ENCODE data around the gene ANKHD1.

The ANKHD1 gene

GRCh38 chr5:140554454-140554853, 152.8 kb downstream of the ANKHD1 start (continued):
- no peak for TF ChIP-seq ZNF398 (tag by site-specific recombination; IDR thresholded peaks at IDR 0.05)

- Histone ChIP-seq H3K4me3 (ENCODE audit: low read depth, low read length) (peak overlapping the region; percentile 90), H3K36me3 (ENCODE audit: control insufficient read depth in 2 of 2, insufficient read depth in 1 of 2, low read length in 2 of 2) (peaks cover 0 to 58% of the 10 kb centered on the region in 2 experiments; a peak in 2 of 3 replicates), H3K27ac (ENCODE audit: extremely low read depth, low read depth, low read length) (no peak overlapping the region), H3K9me3 (ENCODE audit: control insufficient read depth, insufficient read depth, low read depth, low read length) (no peaks in the 10 kb centered on the region), H3K4me1 (ENCODE audit: control insufficient read depth, insufficient read depth, low read length) (0 out of 2 replicates have a peak, but pooled peaks cover 4% of the 10 kb centered on the region)
- ChIA-PET POLR2A (interaction anchor here (1.1 to 1.2 kb wide), 2 partner anchors 8 to 155 kb away, joined by 3 to 4 read pairs; partner anchors contain the start of gene APBB3), CTCF (interaction anchor here (0.8 to 2.9 kb wide), 2 partner anchors 80 to 182 kb away, joined by 5 to 11 read pairs; no protein-coding TSS in a partner anchor)
- TF ChIP-seq ATF2 (tag by site-specific recombination; IDR thresholded peaks at IDR 0.05; ENCODE audit: low read depth) (no peak), PRDM6 (tag by site-specific recombination; IDR thresholded peaks at IDR 0.05) (no peak), CTCF (tag by site-specific recombination; IDR thresholded peaks at IDR 0.05) (no peak), ZNF223 (tag by site-specific recombination; IDR thresholded peaks at IDR 0.05) (no peak), ZNF433 (tag by site-specific recombination; IDR thresholded peaks at IDR 0.05; ENCODE audit: low read depth) (no peak), ZNF354C (tag by site-specific recombination; IDR thresholded peaks at IDR 0.05; ENCODE audit: borderline replicate concordance, low read depth) (no peak)
Observed at GRCh38 chr5:140555747-140556312, 154.2 kb downstream of the ANKHD1 start.

GRCh38 chr5:140556438-140556837, 154.8 kb downstream of the ANKHD1 start:
- CTCF ChIA-PET: interaction anchor here (2.9 kb wide), 1 partner anchor 79 kb away, joined by 11 read pairs; no protein-coding TSS in a partner anchor

More at GRCh38 chr5:140556438-140556837, 154.8 kb downstream of the ANKHD1 start:
- 0 out of 2 replicates have a peak, but pooled peaks cover 4% of the 10 kb centered on the region for H3K4me1 ChIP-seq (ENCODE audit: control insufficient read depth, insufficient read depth, low read length)
- TF ChIP-seq SP3 (tag by site-specific recombination; IDR thresholded peaks at IDR 0.05): no peak
- TF ChIP-seq ZNF221 (tag by site-specific recombination; IDR thresholded peaks at IDR 0.05; ENCODE audit: borderline replicate concordance): no peak
- TF ChIP-seq ZNF302 (tag by site-specific recombination; IDR thresholded peaks at IDR 0.05; ENCODE audit: low read depth): no peak
- 0 out of 2 replicates have a peak, but pooled peaks have one; percentile 23 for TF ChIP-seq ZNF391 (tag by site-specific recombination; IDR thresholded peaks at IDR 0.05; ENCODE audit: borderline replicate concordance, low read depth)
- TF ChIP-seq ZNF366 (tag by site-specific recombination; conservative IDR thresholded peaks at IDR 0.05): no peak
- no peak for TF ChIP-seq ZNF324 (tag by site-specific recombination; IDR thresholded peaks at IDR 0.05)
- TF ChIP-seq ELK4 (IDR thresholded peaks at IDR 0.05; ENCODE audit: borderline replicate concordance, low read depth, low read length): no peak
- TF ChIP-seq ATF2 (tag by site-specific recombination; IDR thresholded peaks at IDR 0.05; ENCODE audit: low read depth): 0 out of 2 replicates have a peak, but pooled peaks have one; percentile 38
- H3K4me3 ChIP-seq (ENCODE audit: low read depth, low read length): peak overlapping the region; percentile 90
- POLR2A ChIA-PET: interaction anchor here (1.1 to 2.2 kb wide), 8 partner anchors 9 to 155 kb away, joined by 3 to 19 read pairs (median 8); partner anchors contain the start of genes ANKHD1, CD14, EIF4EBP3 and IK
- H3K9me3 ChIP-seq (ENCODE audit: control insufficient read depth, insufficient read depth, low read depth, low read length): no peaks in the 10 kb centered on the region
- H3K27ac ChIP-seq (ENCODE audit: extremely low read depth, low read depth, low read length): no peak overlapping the region
- peaks cover 0 to 58% of the 10 kb centered on the region in 2 experiments; a peak in 2 of 3 replicates for H3K36me3 ChIP-seq (ENCODE audit: control insufficient read depth in 2 of 2, insufficient read depth in 1 of 2, low read length in 2 of 2)

Measured in HEK293 (cell line).